GM12878 (cell line): ENCODE measurements around the gene C1RL. TPM values are rescaled to one million over a fixed set of nuclear protein-coding genes. Genes with fewer than 3 reads are reported as not detected.
A peak's percentile ranks its signal among the peaks of the same experiment; 100 is the strongest.

Experiments
- ATAC-seq: fragments of 200-7000 bp; cut with Tn5 transposase; 3 replicates; pipeline ENCODE4 v1.9.1; 2020; ENCODE audit warnings: mild to moderate bottlenecking, moderate library complexity
- BruUV-seq: library from RNA; stranded (reverse); fragments of 400-500 nt; replicated peaks from 2 replicates; lab custom pipeline; 2021; lab: Mats Ljungman, UMichigan
- CTCF ChIA-PET: fragments of 300-600 bp; sonication (Branson Sonifier 250); formaldehyde crosslinking; extraction: SDS; loops from one replicate; lab custom pipeline; 2021; ENCODE audit warnings: inconsistent platforms; lab: Yijun Ruan, JAX
- POLR2A ChIA-PET: fragments of 350-600 bp; formaldehyde crosslinking; extraction: SDS; loops from one replicate; lab custom pipeline; 2021; ENCODE audit warnings: inconsistent platforms; lab: Charles Lee
- RAD21 ChIA-PET: fragments of 300-600 bp; sonication (Branson Sonifier 250); formaldehyde crosslinking; loops from one replicate; lab custom pipeline; 2023; ENCODE audit warnings: antibody characterized with exemption; ENCODE audit not compliant: unreplicated experiment; lab: Charles Lee
- SMC1A ChIA-PET: fragments of 300-600 bp; sonication (Branson Sonifier 250); formaldehyde crosslinking; loops from one replicate; lab custom pipeline; 2023; ENCODE audit not compliant: unreplicated experiment, uncharacterized antibody; lab: Charles Lee
- DNase-seq: peaks from one replicate; pipeline ENCODE4 v3.0.0-alpha.2; 2011; ENCODE audit warnings: low read depth, low spot score
- FAIRE-seq: peaks from 3 replicates; lab custom pipeline; 2011; peaks lifted over from hg19 to GRCh38; lab: Jason Lieb, UNC
- H2AFZ ChIP-seq: 2 replicates; pipeline ENCODE4 v1.6.0; 2011; ENCODE audit warnings: low read depth, low read length, control low read depth; ENCODE audit not compliant: control insufficient read depth
- H3K27ac ChIP-seq: 2 replicates; pipeline ENCODE4 v1.5.1; 2011; ENCODE audit warnings: control low read depth; ENCODE audit not compliant: control insufficient read depth, insufficient read depth
- H3K27me3 ChIP-seq, 2 experiments: replicated peaks in 1 of 2; 2 replicates each; pipeline versions ENCODE4 v1.6.0 to v1.6.1; 2011; ENCODE audit warnings: low read length in 1 of 2; ENCODE audit not compliant: control insufficient read depth in 2 of 2, insufficient read depth in 2 of 2
- H3K36me3 ChIP-seq, 2 experiments: 2 replicates each; pipeline ENCODE4 v1.5.1; 2011; ENCODE audit warnings: low read length in 1 of 2; ENCODE audit not compliant: control insufficient read depth in 2 of 2, insufficient read depth in 2 of 2
- H3K4me1 ChIP-seq: 2 replicates; pipeline ENCODE4 v1.6.1; 2011; ENCODE audit warnings: mild to moderate bottlenecking, low read length, moderate library complexity, mixed read lengths; ENCODE audit not compliant: control insufficient read depth, insufficient read depth
- H3K4me2 ChIP-seq: 2 replicates; pipeline ENCODE4 v1.6.0; 2011; ENCODE audit warnings: control low read depth; ENCODE audit not compliant: control insufficient read depth, insufficient read depth
- H3K4me3 ChIP-seq: fragments of 200-600 bp; sonication (generic); 2 replicates; pipeline ENCODE4 v1.5.1; 2016
- H3K79me2 ChIP-seq: 2 replicates; pipeline ENCODE4 v1.6.0; 2011; ENCODE audit warnings: low read length; ENCODE audit not compliant: control insufficient read depth, insufficient read depth
- H3K9ac ChIP-seq: 2 replicates; pipeline ENCODE4 v1.8.0; 2011; ENCODE audit warnings: low read length, control low read depth, mixed read lengths; ENCODE audit not compliant: control insufficient read depth, insufficient read depth
- H3K9me3 ChIP-seq: replicated peaks from 3 replicates; pipeline ENCODE4 v1.5.1; 2011; ENCODE audit warnings: mild to moderate bottlenecking, low read length; ENCODE audit not compliant: control insufficient read depth, insufficient read depth
- H4K20me1 ChIP-seq: 2 replicates; pipeline ENCODE4 v1.6.0; 2011; ENCODE audit not compliant: control insufficient read depth, insufficient read depth
- BHLHE40 ChIP-seq, 2 experiments: fragments of 450-650 bp in 1 of 2; IDR thresholded peaks; 2 replicates each; pipeline ENCODE4 v1.6.1; 2011 to 2017; ENCODE audit warnings: low read depth in 2 of 2, borderline replicate concordance in 1 of 2, improper control_type of control experiment in 1 of 2, low read length in 1 of 2, mild to moderate bottlenecking in 1 of 2
- CHD4 ChIP-seq: fragments of 200-600 bp; sonication (generic); IDR thresholded peaks from 2 replicates; pipeline ENCODE4 v1.6.1; 2016; ENCODE audit warnings: mild to moderate bottlenecking
- MEF2B ChIP-seq: fragments of 450-650 bp; IDR thresholded peaks from 2 replicates; pipeline ENCODE4 v1.6.1; 2018; ENCODE audit warnings: mild to moderate bottlenecking, moderate library complexity; ENCODE audit not compliant: partially characterized antibody, poor library complexity, severe bottlenecking
- POLR2AphosphoS5 ChIP-seq: IDR thresholded peaks from 2 replicates; pipeline ENCODE4 v1.6.1; 2011; ENCODE audit warnings: mild to moderate bottlenecking, low read length, inconsistent platforms
- RBBP5 ChIP-seq: fragments of 200-600 bp; sonication (generic); conservative IDR thresholded peaks from 2 replicates; pipeline ENCODE4 v1.6.1; 2016
- RCOR1 ChIP-seq: conservative IDR thresholded peaks from 2 replicates; pipeline ENCODE4 v1.6.1; 2012; ENCODE audit warnings: low read depth, low read length, improper control_type of control experiment
- RELA ChIP-seq: fragments of 450-650 bp; IDR thresholded peaks from 2 replicates; pipeline ENCODE4 v1.8.0; 2014; ENCODE audit warnings: borderline replicate concordance; ENCODE audit not compliant: partially characterized antibody
- SP1 ChIP-seq: IDR thresholded peaks from one replicate; pipeline ENCODE4 v1.6.1; 2011; ENCODE audit warnings: low read depth, low read length
- WGBS: methylation state at CpG from one replicate; pipeline ENCODE4 v1.1.6; 2016; ENCODE audit warnings: low lambda C conversion rate; ENCODE audit not compliant: insufficient replicate concordance, insufficient coverage; ENCODE audit errors: missing lambda C conversion rate; 5-methylcytosine and 5-hydroxymethylcytosine counted together
- in situ Hi-C: fragments of 300-500 bp; cut with MboI; formaldehyde crosslinking; loops from 9 replicates; pipeline ENCODE4 v1.14.3; 2018; ENCODE audit warnings: mixed read lengths
- intact Hi-C: fragments of 100-400 bp; cut with micrococcal nuclease; formaldehyde crosslinking; loops from one replicate; pipeline ENCODE4 v1.14.2; 2022; ENCODE audit not compliant: unreplicated experiment
- polyA plus RNA-seq, 11 experiments: library from polyadenylated mRNA; depleted of rRNA in 4 of 11; unstranded in 6 of 11; stranded (reverse) in 5 of 11; fragments of >200 nt; fragmentation: Nextera tagmentation in 4 of 11; fragmentation: Illumina TruSeq in 1 of 11; extraction: Ambion mirVana in 4 of 11; extraction: Trizol in 1 of 11; gene quantifications; 1 replicate in 1 of 11; 2 replicates in 10 of 11; pipeline versions ENCODE4 v1.2.1 to v1.2.3, GENCODE V29; 2011 to 2016; ENCODE audit warnings: inconsistent platforms in 2 of 11, missing spikeins in 2 of 11, low read depth in 1 of 11
- total RNA-seq, 4 experiments: library from RNA; depleted of rRNA in 3 of 4; stranded (reverse); fragments of >200 nt in 3 of 4; fragmentation: Illumina TruSeq in 1 of 4; extraction: Trizol in 1 of 4; gene quantifications; 2 replicates each; pipeline versions ENCODE4 v1.2.1 to v1.2.3, GENCODE V29; 2013 to 2021
- TF ChIP-seq, protein P1 (sequence below): fragments of 450-650 bp; IDR thresholded peaks from 2 replicates; pipeline ENCODE4 v1.6.1; 2016; ENCODE audit warnings: mild to moderate bottlenecking, moderate library complexity, borderline replicate concordance
- TF ChIP-seq, protein P2 (sequence below): fragments of 450-650 bp; IDR thresholded peaks from 2 replicates; pipeline ENCODE4 v1.6.1; 2018; ENCODE audit warnings: mild to moderate bottlenecking, low read depth, moderate library complexity; ENCODE audit not compliant: partially characterized antibody
- TF ChIP-seq, protein P3 (sequence below), 3 experiments: IDR thresholded peaks in 2 of 3; conservative IDR thresholded peaks in 1 of 3; 2 replicates each; pipeline ENCODE4 v1.5.1; 2011; ENCODE audit warnings: low read depth in 3 of 3, low read length in 3 of 3, mild to moderate bottlenecking in 3 of 3, control low read depth in 2 of 3, moderate library complexity in 2 of 3, inconsistent platforms in 1 of 3, mixed read lengths in 1 of 3; ENCODE audit not compliant: control insufficient read depth in 2 of 3, insufficient read depth in 1 of 3; ENCODE audit errors: extremely low read depth in 1 of 3

Gene C1RL
- total and polyA plus RNA-seq, 10 of the 15 experiments (the other 5 are each of a cell fraction or from before 2014, with no cell fraction given): 1.3 to 12.8 (median 8.1) TPM

DNA sequence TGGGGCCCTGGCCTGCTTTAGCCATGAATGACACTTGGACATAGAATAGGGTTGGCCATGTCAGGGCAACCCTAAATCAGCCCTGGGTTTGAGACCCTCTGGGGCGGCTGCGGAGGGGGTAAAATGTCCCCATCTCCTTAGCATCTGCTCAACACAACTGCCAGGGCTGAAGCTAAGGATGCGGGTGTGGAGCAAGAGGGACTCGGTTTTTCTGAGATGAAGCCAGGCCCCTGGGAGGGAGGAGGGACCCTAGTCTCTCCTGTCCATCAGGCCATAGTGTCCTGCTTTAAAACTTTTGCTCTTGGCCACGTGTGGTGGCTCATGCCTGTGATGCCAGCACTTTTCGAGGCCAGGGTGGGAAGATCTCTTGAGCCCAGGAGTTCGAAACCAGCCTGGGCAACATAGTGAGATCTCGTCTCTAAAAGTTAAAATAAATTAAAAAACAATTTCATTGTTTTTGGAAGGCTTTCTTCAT is 16.0 kb downstream of the C1RL start:
- SMC1A ChIA-PET: interaction anchor here (1.4 to 1.6 kb wide), 2 partner anchors 15 to 132 kb away, joined by 4 to 7 read pairs; no protein-coding TSS in a partner anchor
- FAIRE-seq: no peak
- RAD21 ChIA-PET: interaction anchor here (1.4 kb wide), 2 partner anchors 15 to 149 kb away, joined by 4 read pairs; partner anchors contain the start of gene C12orf57
- H3K27ac ChIP-seq: no peak overlapping the region
- no peaks in the 10 kb centered on the region for H3K9me3 ChIP-seq
- POLR2A ChIA-PET: no interaction called here
- H3K36me3 ChIP-seq: no peaks in the 10 kb centered on the region
- intact Hi-C loops (loop anchor here (1.0 to 5.0 kb wide), 4 partner anchors 76 to 171 kb away; partner anchors contain the start of genes C12orf57, EMG1, LPCAT3 and PHB2), in situ Hi-C loops (no loop called here)
- H3K27me3 ChIP-seq: no peaks in the 10 kb centered on the region; a peak in 1 of 4 replicates
- DNase-seq: no peak
- no peaks in the 10 kb centered on the region for H3K4me1 ChIP-seq
- H2AFZ ChIP-seq: no peak overlapping the region
- CTCF ChIA-PET: interaction anchor here (0.6 to 6.3 kb wide), 14 partner anchors 9 to 220 kb away, joined by 3 to 32 read pairs (median 4); partner anchors contain the start of genes C12orf57, C1RL, LPCAT3 and RNU7-1
- H3K79me2 ChIP-seq: no peaks in the 10 kb centered on the region
- H4K20me1 ChIP-seq: no peaks in the 10 kb centered on the region
- TF ChIP-seq BHLHE40 (IDR thresholded peaks at IDR 0.05; ENCODE audit: borderline replicate concordance in 1 of 2, low read depth in 2 of 2, low read length in 1 of 2) (no peak), SP1 (no peak), CHD4 (no peak), POLR2AphosphoS5 (no peak), RBBP5 (no peak), MEF2B (no peak), RCOR1 (no peak), RELA (no peak)
- TF ChIP-seq, protein P1, sequence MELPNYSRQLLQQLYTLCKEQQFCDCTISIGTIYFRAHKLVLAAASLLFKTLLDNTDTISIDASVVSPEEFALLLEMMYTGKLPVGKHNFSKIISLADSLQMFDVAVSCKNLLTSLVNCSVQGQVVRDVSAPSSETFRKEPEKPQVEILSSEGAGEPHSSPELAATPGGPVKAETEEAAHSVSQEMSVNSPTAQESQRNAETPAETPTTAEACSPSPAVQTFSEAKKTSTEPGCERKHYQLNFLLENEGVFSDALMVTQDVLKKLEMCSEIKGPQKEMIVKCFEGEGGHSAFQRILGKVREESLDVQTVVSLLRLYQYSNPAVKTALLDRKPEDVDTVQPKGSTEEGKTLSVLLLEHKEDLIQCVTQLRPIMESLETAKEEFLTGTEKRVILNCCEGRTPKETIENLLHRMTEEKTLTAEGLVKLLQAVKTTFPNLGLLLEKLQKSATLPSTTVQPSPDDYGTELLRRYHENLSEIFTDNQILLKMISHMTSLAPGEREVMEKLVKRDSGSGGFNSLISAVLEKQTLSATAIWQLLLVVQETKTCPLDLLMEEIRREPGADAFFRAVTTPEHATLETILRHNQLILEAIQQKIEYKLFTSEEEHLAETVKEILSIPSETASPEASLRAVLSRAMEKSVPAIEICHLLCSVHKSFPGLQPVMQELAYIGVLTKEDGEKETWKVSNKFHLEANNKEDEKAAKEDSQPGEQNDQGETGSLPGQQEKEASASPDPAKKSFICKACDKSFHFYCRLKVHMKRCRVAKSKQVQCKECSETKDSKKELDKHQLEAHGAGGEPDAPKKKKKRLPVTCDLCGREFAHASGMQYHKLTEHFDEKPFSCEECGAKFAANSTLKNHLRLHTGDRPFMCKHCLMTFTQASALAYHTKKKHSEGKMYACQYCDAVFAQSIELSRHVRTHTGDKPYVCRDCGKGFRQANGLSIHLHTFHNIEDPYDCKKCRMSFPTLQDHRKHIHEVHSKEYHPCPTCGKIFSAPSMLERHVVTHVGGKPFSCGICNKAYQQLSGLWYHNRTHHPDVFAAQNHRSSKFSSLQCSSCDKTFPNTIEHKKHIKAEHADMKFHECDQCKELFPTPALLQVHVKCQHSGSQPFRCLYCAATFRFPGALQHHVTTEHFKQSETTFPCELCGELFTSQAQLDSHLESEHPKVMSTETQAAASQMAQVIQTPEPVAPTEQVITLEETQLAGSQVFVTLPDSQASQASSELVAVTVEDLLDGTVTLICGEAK: no peak
- TF ChIP-seq, protein P2, sequence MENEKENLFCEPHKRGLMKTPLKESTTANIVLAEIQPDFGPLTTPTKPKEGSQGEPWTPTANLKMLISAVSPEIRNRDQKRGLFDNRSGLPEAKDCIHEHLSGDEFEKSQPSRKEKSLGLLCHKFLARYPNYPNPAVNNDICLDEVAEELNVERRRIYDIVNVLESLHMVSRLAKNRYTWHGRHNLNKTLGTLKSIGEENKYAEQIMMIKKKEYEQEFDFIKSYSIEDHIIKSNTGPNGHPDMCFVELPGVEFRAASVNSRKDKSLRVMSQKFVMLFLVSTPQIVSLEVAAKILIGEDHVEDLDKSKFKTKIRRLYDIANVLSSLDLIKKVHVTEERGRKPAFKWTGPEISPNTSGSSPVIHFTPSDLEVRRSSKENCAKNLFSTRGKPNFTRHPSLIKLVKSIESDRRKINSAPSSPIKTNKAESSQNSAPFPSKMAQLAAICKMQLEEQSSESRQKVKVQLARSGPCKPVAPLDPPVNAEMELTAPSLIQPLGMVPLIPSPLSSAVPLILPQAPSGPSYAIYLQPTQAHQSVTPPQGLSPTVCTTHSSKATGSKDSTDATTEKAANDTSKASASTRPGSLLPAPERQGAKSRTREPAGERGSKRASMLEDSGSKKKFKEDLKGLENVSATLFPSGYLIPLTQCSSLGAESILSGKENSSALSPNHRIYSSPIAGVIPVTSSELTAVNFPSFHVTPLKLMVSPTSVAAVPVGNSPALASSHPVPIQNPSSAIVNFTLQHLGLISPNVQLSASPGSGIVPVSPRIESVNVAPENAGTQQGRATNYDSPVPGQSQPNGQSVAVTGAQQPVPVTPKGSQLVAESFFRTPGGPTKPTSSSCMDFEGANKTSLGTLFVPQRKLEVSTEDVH: no peak
- TF ChIP-seq, protein P3, sequence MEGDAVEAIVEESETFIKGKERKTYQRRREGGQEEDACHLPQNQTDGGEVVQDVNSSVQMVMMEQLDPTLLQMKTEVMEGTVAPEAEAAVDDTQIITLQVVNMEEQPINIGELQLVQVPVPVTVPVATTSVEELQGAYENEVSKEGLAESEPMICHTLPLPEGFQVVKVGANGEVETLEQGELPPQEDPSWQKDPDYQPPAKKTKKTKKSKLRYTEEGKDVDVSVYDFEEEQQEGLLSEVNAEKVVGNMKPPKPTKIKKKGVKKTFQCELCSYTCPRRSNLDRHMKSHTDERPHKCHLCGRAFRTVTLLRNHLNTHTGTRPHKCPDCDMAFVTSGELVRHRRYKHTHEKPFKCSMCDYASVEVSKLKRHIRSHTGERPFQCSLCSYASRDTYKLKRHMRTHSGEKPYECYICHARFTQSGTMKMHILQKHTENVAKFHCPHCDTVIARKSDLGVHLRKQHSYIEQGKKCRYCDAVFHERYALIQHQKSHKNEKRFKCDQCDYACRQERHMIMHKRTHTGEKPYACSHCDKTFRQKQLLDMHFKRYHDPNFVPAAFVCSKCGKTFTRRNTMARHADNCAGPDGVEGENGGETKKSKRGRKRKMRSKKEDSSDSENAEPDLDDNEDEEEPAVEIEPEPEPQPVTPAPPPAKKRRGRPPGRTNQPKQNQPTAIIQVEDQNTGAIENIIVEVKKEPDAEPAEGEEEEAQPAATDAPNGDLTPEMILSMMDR (IDR thresholded peaks at IDR 0.05 in 2 of 3, conservative IDR thresholded peaks at IDR 0.05 in 1 of 3; ENCODE audit: control insufficient read depth in 2 of 3, extremely low read depth in 1 of 3, insufficient read depth in 1 of 3, low read depth in 3 of 3, low read length in 3 of 3): no peak
- H3K4me2 ChIP-seq: no peak overlapping the region
- no TSS peak for BruUV-seq
- ATAC-seq: peak; percentile 9; the same call in 2 of the 3 replicates
- WGBS: 64% methylated on average over 8 of the region's 8 CpGs
- H3K9ac ChIP-seq: no peak overlapping the region
- no peak overlapping the region for H3K4me3 ChIP-seq
